Gastroesophageal sphincter (tissue), 4 donors: ENCODE data around the gene FCMR. TPM values are rescaled to one million over a fixed set of nuclear protein-coding genes. Genes with fewer than 3 reads are reported as not detected.

Experiments
- ATAC-seq: fragments of 150-250 bp; one replicate; pipeline ENCODE4 v1.9.1; 2016; ENCODE audit warnings: mild to moderate bottlenecking, moderate library complexity
- H3K27ac ChIP-seq, 4 donors: fragments of 200-600 bp; sonication (generic) in 3 of 4; 1 replicate in 3 of 4; 2 replicates in 1 of 4; pipeline ENCODE4 v1.5.1; 2016 to 2019
- H3K27me3 ChIP-seq: fragments of 200-600 bp; sonication (generic); one replicate; pipeline ENCODE4 v1.5.1; 2019
- H3K36me3 ChIP-seq, 2 donors: fragments of 200-600 bp; sonication (generic); one replicate each; pipeline ENCODE4 v1.5.1; 2019; ENCODE audit warnings: control low read depth in 1 of 2
- H3K4me1 ChIP-seq, 3 donors: fragments of 200-600 bp; sonication (generic); 1 replicate in 2 of 3; 2 replicates in 1 of 3; pipeline ENCODE4 v1.5.1; 2016 to 2019; ENCODE audit warnings: control low read depth in 2 of 3
- H3K4me3 ChIP-seq, 2 donors: fragments of 200-600 bp; sonication (generic); one replicate each; pipeline ENCODE4 v1.5.1; 2019; ENCODE audit warnings: mild to moderate bottlenecking in 1 of 2, moderate library complexity in 1 of 2
- H3K9me3 ChIP-seq, 3 donors: fragments of 200-600 bp; sonication (generic); one replicate each; pipeline ENCODE4 v1.5.1; 2017 to 2019; ENCODE audit warnings: control low read depth in 2 of 3
- EP300 ChIP-seq: sonication (generic); formaldehyde crosslinking; IDR thresholded peaks from one replicate; pipeline ENCODE4 v1.6.1; 2017; ENCODE audit warnings: antibody characterized with exemption, mild to moderate bottlenecking
- POLR2A ChIP-seq, 2 donors: fragments of 450-650 bp; IDR thresholded peaks; one replicate each; pipeline ENCODE4 v1.6.1; 2017; ENCODE audit warnings: antibody characterized with exemption in 2 of 2, mild to moderate bottlenecking in 2 of 2, moderate library complexity in 1 of 2
- POLR2AphosphoS5 ChIP-seq: sonication (generic); formaldehyde crosslinking; IDR thresholded peaks from one replicate; pipeline ENCODE4 v1.6.1; 2017; ENCODE audit warnings: antibody characterized with exemption
- WGBS, 2 donors: methylation state at CpG; one replicate each; pipeline ENCODE4 v1.1.5; 2018; ENCODE audit warnings: low coverage in 1 of 2; 5-methylcytosine and 5-hydroxymethylcytosine counted together
- total RNA-seq, 4 donors: library from RNA; depleted of rRNA; stranded (reverse); fragments of >200 nt; gene quantifications; one replicate each; pipeline ENCODE4 v1.1.0, GENCODE V29; 2016
- TF ChIP-seq, protein P1 (sequence below), 4 experiments: fragments of 200-600 bp in 2 of 4; fragments of 450-650 bp in 2 of 4; sonication (generic) in 1 of 4; IDR thresholded peaks; one replicate each; pipeline ENCODE4 v1.5.1; 2017 to 2019; ENCODE audit warnings: antibody characterized with exemption in 4 of 4, mild to moderate bottlenecking in 2 of 4, moderate library complexity in 2 of 4

Gene FCMR
- total RNA-seq, 4 donors from 2014 or later, result 1.0 to 4.1 (median 1.6) TPM; not detected in 1

DNA sequence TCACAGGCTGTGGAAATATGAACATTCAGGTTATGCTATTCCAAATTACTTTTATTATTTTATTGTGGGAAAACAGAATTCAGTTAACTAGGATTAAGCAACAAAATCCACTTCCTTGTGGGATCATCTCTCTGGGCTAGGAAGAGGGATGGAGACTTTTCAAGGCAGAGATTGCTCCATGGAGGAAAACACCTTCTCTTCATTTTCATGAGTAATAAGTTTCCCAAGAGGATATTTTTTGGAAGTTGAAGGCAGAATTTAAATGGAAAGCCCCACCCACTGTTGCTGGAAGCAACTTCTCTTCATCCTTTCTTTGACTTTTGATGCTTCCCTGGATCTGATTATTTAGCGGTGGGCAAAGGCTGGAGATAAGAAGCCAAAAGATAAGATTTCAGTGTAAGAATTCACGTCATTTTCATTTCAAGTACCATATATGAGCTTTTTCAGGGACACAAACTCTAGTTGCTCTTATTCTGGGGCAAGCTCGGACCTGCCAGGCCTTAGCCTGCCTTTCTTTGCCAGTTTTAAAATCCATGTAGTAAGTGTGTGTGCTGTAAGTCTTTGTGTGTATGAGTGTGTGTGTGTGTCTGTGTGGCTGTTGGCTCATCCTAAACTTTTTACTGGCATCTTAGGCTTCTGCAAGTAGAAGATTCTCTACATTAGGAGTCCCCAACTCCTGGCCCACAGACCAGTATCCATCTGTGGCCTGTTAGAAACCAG, 36.2 kb downstream of the FCMR start:
- H3K27ac ChIP-seq, result no peak overlapping the region

DNA sequence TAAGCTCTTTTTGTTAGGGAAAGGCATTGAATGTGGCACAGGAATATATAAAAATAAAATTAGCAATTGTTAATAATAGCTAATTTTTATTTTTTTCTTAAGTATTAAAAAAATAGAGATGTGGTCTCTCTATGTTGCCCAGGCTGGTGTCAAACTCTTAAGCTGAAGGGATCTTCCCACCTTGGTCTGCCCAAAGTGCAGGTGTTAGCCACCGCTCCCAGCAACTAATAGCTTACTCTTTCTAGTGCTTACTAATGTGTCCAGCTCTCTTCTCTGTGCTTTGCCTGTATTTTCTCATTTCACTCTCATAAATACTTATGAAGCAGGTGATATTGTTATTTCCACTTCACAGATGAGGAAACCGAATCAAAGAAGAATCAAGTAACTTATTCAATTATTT, 37.9 kb downstream of the FCMR start:
- Histone ChIP-seq H3K9me3 (no peaks in the 10 kb centered on the region), H3K4me1 (no peaks in the 10 kb centered on the region), H3K36me3 (no peaks in the 10 kb centered on the region), H3K27me3 (peaks cover 7% of the 10 kb centered on the region), H3K27ac (no peak overlapping the region), H3K4me3 (no peak overlapping the region)
- 75 to 79% methylated on average over 2 of the region's 2 CpGs for WGBS, 2 donors
- TF ChIP-seq POLR2A (IDR thresholded peaks at IDR 0.05) (no peak), POLR2AphosphoS5 (no peak), EP300 (no peak)
- TF ChIP-seq, protein P1, sequence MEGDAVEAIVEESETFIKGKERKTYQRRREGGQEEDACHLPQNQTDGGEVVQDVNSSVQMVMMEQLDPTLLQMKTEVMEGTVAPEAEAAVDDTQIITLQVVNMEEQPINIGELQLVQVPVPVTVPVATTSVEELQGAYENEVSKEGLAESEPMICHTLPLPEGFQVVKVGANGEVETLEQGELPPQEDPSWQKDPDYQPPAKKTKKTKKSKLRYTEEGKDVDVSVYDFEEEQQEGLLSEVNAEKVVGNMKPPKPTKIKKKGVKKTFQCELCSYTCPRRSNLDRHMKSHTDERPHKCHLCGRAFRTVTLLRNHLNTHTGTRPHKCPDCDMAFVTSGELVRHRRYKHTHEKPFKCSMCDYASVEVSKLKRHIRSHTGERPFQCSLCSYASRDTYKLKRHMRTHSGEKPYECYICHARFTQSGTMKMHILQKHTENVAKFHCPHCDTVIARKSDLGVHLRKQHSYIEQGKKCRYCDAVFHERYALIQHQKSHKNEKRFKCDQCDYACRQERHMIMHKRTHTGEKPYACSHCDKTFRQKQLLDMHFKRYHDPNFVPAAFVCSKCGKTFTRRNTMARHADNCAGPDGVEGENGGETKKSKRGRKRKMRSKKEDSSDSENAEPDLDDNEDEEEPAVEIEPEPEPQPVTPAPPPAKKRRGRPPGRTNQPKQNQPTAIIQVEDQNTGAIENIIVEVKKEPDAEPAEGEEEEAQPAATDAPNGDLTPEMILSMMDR (IDR thresholded peaks at IDR 0.05), result no peak
- no peak for ATAC-seq

More for the DNA sequence above, 36.2 kb downstream of the FCMR start:
- Histone ChIP-seq H3K36me3 (no peaks in the 10 kb centered on the region), H3K27me3 (peaks cover 7% of the 10 kb centered on the region), H3K4me1 (no peaks in the 10 kb centered on the region), H3K9me3 (no peaks in the 10 kb centered on the region), H3K4me3 (no peak overlapping the region)
- 60 to 61% methylated on average over 2 to 3 of the region's 3 CpGs for WGBS, 2 donors
- TF ChIP-seq EP300 (no peak), POLR2AphosphoS5 (no peak), POLR2A (IDR thresholded peaks at IDR 0.05) (no peak)
- TF ChIP-seq, protein P1 (IDR thresholded peaks at IDR 0.05), result no peak
- ATAC-seq, result no peak

DNA sequence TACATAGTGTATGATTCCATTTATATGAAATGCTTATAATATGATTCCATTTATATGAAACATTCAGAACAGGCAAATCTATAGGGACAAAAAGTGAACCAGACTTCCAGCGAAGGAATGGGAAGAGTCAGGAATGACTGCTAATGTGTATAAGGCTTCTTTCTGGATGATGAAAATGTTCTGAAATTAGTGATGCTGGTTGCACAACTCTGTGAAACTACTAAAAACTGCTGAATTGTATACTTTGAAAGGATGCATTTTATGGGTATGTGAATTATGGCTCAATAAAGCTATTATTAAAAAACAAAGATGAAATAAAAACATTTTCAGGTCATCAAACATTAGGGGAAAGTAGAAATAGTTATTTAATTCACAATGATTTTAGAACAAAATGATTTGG, 38.6 kb downstream of the FCMR start:
- Histone ChIP-seq H3K27ac (no peak overlapping the region), H3K4me1 (no peaks in the 10 kb centered on the region), H3K27me3 (peaks cover 7% of the 10 kb centered on the region), H3K9me3 (peaks cover 0 to 7% (median 0%) of the 10 kb centered on the region in 3 donors), H3K4me3 (no peak overlapping the region), H3K36me3 (no peaks in the 10 kb centered on the region)
- ATAC-seq, result no peak
- TF ChIP-seq POLR2A (IDR thresholded peaks at IDR 0.05) (no peak), EP300 (no peak), POLR2AphosphoS5 (no peak)
- TF ChIP-seq, protein P1 (IDR thresholded peaks at IDR 0.05), result no peak
- 88 to 100% methylated on average over 1 of the region's 1 CpG for WGBS, 2 donors

DNA sequence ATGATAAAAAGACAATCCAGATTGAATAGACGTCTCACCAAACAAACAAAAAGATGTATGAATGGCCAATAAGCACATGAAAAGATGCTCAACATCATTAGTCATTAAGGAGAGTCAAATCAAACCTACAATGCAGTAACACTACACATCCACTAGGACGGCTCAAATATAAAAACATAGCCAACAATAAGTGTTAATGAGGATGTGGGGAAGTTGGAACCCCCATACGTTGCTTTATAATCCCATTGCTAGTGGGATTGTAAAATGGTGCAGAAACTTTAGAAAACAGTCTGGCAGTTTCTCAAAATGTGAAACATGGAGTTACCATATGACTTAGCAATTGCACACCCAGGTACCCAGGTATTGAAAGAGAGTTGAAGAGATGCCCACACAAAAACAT, 39.2 kb downstream of the FCMR start:
- WGBS, 2 donors, result 63 to 67% methylated on average over 3 of the region's 3 CpGs

More for the DNA sequence above, 39.2 kb downstream of the FCMR start:
- Histone ChIP-seq H3K27ac (no peak overlapping the region), H3K36me3 (no peaks in the 10 kb centered on the region), H3K27me3 (peaks cover 7% of the 10 kb centered on the region), H3K4me1 (no peaks in the 10 kb centered on the region), H3K4me3 (no peak overlapping the region), H3K9me3 (peaks cover 0 to 13% (median 0%) of the 10 kb centered on the region in 3 donors)
- ATAC-seq, result no peak
- TF ChIP-seq EP300 (no peak), POLR2A (IDR thresholded peaks at IDR 0.05) (no peak), POLR2AphosphoS5 (no peak)
- TF ChIP-seq, protein P1 (IDR thresholded peaks at IDR 0.05), result no peak
